ENCODE data around the gene GAS7.

Gene GAS7

DNA sequence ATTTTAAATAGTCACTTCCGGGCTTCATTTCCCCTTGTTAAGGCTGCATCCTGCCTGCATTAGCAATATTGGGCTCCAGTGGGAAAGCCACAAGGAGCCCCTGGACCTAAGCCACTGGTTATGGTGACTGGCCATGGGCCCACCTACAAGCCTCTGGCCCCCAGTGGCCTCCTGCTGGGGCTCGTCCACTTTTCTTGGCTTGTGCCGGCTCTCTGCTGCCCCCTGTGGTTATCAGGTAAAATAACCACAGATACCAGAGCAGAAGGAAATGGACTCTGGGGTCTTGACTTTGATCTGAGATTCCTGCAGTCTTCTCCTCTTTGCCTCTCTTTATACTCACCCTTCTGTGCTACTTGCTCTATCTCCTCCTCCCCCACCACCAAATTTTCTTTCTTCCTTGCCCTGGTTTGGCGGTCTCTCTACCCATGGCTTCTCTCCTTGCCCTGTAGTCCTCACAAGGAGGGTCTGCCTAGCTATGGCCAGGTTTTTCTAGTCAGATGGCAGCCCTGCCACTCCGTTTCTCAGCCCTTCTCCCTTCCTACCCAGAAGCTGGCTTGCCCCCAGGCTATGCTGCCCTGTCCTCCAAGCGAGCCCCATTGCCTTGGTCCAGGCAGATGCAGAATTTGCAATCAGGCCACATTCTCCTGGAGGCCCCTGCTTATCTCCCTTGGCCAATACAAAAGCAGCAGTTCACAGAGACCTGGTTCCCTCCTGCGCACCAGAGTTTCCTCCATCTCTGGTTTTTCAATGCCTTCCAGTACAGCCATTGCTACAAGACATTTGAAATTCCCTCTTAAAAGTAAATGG is 210.4 kb downstream of the GAS7 start:
- peak in 10 of 56 donors; percentile 5 to 45 (median 15) for DNase-seq

DNA sequence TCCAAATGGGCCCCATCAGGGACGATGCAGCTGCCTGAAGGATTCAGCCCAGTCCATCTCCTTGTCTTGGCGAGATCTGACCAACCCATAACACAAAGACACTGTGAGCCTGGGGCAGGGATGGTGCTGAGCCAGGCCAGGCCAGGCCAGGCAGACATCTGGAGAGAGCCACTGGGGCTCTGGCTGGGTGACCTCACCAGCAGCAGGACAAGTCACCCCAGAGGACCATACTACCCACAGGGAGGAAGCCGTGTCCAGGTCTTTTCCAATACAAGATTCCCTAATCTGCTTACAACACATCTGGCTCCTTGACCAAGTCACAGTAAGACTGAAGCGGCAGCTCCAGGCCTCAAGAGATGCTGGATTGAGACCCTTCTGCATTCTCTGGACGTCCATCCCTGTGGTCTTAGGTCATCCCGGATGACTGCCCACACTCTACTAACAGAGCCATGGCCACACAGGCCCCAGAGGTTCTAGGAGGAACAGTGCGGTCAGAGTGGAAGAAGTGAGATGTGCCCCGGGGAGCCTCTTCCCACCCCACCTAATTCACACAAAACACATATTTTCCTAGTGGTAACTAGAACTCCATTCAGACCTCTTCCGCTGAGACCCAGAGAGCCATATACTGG is 211.5 kb downstream of the GAS7 start:
- peak in 29 of 56 donors; percentile 4 to 60 (median 25) for DNase-seq

DNA sequence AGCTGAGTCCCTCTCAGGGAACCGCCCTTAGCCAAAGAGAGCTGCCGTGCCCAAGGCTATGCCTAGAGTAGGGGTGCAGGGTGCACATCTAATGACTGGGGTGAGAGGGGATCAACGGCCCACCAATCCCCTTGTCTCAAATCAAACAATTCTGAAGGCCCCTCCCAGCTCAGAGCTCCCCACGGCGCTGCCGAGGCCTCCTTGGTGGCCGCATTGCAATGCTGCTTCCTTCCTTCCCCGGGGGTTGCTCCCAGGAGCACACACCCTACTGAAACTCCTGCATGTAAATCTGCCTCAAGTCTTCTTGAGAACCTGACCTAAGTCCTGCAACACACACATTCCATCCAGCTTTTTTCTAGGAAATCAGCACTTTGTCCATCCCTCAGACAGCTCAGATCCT is 212.8 kb downstream of the GAS7 start:
- DNase-seq = no peak

DNA sequence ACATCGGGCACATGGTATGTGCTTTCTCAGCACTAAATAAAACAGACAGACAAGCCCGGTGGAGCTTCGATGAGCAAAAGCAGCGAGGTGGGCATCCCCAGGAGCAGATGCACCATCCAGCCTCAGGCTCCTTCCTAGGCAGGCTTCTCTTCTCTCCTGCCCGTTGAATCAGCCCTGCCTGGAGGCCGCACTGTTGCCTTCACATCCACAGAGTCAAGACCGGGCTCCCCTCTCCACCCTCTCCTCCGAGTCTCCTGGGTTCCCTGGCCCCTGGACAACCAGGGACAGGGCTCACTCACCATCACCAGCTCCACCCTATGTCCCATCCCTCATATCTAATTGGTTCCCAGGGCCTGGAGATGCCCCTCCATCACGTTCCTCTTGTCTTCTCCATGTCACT is 213.6 kb downstream of the GAS7 start:
- no peak for DNase-seq

DNA sequence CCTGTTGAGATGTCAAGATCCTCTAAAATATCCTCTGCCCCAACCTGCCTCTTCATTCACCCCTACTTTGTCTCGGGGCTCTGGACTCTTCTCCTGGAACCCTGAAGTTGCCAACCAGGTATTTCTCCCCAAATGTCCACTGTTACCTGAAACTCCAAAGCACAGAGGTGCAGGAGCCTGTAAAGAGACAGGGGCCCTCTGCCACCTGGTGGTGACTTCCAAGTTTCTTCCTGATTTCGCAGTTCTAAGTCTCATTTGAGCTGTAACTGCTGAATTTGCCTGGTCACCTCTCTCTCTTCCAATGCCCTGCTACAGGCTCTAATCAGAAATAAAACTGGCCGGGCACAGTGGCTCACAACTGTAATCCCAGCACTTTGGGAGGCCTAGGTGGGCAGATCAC is 216.2 kb downstream of the GAS7 start:
- DNase-seq = no peak

DNA sequence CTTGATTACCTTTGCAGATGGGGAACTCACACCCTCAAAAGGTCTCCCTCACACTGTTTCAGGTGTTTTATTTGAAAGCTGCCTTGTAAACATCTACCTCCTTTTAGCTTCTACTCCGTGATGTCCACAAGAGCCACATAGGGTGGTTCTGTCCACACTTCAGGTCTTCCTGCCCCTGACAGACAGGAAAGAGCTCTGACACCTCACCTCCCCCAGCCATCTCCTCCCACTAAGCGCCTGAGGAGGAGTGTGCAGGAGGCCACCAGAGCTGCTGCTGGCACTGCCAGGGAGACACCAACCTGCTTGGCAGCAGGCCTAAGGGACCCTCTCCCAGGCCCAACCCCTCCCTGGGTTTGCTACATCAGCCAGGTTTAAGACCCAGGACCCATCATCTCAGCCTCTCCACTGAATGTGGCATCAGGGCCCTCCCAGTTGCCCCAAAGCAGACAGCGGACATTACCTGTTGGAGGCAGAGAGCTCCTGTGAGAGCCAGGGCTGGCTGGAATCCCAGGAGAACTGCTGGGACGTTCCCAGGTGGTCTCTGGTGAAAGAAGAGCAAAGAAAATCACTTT is 217.0 kb downstream of the GAS7 start:
- DNase-seq = no peak

DNA sequence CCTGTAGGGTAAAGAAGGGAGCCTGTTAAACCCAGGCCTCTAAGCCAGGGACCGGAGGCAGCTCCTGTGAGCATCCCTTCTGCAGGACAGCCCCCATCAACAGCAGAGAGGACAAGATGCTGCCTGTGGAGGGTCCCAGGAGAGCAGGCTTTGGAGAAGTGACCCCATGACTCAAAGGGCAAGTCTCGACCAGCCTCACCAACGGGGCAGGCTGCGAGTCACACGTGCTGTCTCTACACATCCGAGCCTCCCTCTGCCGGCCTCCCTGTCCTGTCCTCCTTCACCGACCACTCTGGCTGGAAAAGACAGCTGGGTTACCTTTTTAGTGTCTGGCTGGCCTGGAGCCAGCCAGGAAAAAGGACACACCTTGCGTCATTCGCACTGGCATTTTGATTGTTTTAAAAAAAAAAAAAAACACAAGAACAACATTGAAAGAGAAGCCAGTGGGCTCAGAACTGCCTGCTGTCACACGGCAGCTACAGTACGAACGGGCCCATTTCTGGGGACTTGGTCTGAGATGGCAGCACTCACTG is 218.9 kb downstream of the GAS7 start:
- no peak for DNase-seq

DNA sequence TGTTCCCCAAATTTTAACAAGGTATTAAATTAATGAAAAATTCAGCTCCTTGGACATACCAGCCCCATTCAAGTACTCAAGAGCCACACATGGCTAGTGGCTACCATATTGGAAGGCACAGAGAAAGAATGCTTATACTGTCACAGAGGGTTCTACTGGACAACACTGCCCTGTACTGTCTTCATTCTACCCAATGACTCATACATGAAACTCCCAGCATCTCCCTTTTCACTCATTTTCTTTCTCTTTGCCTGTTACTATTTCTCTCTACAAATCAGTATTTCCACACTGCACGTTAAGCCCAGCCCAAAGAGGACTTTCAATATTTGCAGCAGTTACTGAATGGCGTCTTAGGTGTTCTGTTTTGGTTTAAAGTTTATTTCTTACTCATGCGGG is 221.2 kb downstream of the GAS7 start:
- DNase-seq = no peak

DNA sequence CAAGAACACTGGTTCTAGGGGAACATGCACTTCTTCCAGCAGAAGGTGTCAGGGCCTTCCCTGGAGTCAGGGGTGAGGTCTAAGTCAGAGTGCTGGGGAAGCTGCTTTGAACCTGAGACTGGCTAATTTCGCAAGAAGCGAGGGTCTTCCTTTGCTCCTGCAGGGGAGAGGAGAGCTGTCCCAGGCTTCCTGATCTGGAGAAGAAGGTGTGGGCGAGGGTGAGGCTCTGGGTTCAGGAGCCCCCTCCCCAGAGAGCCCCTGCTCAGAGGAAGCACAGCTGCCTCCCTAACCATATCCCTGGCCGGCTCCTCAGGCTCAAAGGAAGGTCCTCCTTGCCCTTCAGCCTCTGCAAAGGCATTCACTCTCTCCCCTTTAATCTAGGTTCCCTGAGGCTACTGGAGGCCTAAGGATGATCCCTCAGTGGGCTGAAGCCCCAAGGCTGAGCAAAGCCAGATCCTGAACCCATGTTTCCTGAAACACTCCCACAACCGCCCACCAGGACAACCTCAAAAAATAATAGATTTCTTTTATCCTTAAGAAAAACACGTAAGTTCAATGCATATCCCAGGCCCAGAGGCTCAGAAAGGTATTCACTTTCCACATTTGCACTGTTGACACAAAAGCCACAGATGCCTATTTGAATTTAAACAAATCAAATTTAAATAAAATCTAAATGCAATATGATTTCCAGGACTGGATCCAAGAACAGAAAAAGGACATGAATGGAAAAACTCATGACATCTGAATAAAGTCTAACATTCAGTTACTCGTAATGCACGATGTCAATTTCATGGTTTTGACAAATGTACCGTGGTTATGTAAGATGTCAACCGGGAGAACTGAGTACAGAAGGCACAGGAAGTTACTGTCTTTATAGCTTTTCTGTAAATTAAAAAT is 221.9 kb downstream of the GAS7 start:
- DNase-seq = no peak

DNA sequence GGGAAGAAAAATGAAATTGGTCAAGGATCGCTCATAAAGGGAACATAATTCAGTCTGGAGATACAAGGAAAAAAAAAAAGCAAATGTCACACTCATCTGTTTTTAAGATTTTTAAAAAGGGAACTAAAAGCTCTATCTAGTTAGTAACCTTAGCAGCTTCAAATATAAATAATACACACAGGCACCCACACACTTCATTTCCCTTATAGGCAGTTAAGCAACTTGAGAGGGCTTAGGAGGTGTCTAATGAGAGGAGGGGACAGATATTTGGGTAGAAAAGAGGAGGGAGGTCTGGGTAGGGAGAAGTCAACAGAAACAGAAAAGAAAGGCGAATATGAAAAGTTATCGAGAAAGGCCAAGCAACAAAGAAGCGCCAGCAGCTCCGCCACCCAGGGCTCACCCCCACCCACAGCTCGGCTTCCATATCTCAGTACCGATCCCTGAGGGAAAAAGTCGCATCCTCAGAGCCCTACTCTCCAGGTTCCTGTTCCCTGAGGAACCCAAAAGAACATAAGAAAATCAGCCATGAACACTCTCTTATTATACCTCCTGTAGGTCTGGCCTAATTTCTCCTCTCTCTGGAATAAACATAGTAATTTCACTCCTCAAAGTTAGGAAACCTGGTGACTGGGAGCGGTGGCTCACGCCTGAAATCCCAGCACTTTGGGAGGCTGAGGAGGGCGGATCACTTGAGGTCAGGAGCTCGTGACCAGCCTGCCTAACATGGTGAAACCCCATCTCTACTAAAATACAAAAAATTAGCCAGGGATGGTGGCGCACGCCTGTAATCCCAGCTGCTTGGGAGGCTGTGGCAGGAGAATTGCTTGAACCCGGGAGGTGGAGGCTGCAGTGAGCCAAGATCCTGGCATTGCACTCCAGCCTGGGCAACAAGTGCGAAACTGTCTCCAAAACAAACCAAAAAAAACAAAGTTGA is 223.7 kb downstream of the GAS7 start:
- no peak for DNase-seq

DNA sequence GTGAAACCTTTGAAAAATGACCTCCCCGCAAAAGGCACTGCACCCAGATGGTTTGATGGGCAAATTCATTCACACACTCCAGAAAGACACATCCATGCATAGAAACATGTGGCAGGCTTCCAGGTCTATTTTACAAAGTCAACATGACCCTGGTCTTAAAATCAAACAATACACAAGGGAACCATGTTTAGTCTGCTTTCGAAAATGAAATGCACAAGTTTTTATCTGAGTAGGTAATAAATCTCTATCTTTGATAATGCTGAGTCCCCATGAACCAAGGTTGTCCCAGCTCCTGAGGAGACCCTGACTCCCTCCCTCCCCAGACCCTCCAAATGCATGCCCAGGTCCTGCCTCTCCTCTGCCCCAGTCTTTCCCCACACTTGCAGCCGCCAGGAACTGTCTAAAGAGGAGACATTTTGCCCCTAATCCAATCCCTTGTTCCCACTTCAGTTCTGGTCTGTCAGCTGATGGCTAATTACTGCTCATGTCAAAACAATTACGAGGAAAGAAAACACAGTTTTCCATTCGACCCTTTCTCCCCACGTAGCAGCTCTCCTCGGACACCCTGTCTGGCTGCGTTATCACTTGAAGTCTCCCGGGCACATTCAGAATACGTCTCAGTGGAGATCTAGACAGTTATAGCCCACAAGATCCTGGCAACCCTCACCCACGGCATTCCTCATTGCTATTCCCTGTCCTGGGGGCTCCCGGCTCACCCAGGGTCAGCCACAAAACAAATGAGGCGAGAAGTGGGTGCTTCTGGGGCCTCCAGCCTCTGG is 224.5 kb downstream of the GAS7 start:
- DNase-seq = no peak

DNA sequence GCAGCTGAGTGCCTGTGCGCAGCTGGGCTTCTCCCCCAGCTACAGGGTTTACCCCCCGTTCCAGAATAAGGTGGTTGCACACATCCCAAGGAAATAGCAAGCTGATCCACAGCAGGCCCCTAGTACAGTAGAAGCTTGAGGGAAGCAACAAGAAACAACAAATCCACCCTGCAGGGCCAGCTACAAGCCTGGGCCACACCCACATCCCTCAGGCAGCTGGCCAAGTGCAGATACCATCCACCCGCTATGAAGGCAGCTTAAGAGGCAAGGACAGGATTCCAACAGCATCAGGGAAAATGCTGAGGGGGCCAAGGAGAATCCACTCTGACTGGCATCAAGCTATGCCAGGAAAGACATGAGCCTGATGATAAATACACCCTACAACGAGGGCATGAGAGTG is 226.4 kb downstream of the GAS7 start:
- peak in 21 of 56 donors; percentile 6 to 46 (median 14) for DNase-seq

DNA sequence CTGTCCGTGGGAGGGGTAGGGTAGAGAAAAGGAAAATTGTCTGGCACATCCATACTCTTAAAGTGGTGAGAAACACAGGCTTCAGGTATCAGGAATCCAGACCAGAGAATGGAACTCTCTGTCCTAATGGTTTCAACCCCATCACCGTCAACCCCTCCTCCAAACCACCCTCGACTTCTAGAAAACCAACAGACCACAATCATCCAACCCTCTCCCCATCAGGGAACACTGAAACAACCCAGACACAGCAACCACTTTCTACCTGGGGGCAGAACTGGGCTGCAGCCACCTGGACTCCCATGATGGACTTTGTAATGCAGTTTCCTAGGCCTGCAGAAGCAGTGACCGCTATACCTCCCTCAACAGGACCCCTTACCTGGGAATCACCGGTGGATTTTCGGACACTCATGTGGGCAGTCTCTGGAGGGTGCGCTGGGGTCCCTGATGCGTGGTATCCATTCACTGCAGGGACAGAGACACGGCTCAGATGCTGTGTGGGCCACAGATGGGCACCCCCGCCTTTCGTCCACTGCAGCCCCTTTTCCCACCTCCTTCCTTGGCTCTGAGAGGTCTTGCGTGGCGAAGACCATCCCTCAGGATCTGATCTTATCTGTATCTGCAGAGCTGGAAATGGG is 229.0 kb downstream of the GAS7 start:
- DNase-seq = no peak

DNA sequence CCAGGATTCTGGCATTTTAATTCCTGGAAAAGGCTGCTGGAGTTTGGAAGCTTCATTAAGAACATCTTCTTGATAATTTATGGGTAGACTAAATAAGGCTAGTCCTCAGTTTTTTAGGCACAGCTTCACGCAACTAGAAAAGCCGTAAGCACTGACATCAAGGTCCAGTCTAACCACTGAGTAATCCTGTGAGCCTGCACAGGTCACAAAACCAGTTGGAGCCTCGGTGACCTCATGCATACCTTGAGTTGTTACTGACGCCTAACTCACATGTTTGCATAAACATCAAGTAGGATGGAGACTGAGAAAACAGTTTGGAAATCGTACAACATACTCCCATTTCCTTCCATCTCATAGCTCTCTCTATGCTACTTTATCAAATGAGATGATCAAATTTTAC is 229.5 kb downstream of the GAS7 start:
- no peak for DNase-seq

DNA sequence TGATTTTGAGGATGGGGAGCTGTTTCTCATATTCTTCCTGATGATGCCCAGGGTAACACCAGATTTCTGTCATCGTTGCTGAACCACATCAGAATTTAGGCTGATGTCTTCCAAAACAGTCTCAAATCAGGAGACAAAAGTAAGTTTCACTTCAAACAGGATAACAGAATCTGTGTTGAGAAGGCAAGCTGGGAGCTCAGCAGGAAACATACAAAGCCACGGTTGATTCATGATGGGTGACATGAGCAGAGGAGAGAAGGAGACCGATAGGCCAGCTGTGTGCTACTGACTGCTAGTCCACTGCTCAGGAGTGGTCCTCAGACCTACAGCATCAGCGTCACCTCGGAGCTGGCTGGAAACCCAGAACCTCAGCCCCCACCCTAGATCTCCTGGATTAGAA is 230.4 kb downstream of the GAS7 start:
- DNase-seq = no peak

DNA sequence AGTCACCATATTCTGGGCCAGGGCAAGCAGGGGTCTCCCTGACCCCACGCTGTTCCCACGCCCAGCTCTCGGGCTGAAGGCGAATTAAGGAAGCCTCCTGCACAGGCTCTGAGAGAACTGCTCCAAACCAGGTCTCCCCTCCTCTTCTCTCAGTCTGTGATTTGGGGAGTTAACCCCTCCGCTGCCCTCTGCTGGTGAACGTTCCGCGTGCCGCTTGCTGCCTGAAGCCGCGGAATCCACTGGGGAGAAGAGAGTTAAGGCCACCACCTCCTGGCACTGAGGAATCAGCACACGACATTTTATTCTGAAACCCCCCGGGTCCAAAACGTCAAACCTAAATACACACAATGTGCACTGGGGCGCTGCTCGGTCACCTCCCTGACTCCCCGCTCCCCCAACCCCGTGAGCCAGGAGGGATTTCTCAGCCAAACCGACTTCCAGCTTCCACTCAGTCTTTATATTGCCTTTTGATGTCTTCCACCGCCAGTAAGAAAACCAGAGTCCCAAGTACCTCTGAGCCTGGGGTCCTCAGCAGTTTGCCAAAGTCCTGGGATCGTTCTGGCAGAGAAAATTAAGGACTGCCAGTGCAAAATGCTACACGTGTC is 238.9 kb downstream of the GAS7 start:
- DNase-seq = peak in 35 of 56 donors; percentile 7 to 49 (median 22)

DNA sequence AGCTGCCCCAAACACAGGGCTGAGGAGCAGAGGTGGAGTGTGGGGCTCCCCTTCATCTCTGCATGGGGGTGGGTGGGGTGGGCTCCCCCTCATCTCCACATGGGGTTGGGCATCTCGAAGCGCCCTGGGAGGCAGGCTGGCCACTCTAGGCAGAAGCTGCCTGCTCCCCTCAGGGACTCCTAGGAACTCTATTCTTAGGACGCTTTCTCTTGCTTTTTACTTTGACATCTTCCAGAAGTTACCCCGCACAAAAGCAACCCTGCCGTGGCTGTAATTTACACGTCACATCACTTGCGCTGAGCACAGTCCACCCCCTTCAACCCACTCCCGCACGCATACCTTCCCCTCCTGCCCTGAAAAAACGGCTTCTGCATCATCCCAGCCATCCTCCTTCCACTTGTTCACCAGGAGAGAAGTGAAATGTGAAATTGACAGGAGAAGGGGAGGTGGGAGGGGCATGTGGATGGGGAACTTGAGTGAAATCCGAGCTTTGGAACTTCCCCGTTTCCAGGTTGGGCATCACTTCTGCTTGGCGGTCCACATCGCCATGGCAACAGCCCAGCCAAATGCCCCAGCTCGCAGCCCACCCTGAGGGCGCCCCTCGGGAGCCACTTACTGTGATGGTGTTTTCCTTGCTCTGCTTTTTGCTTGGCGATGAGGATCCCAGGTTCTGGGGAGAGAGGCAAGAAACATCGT is 239.7 kb downstream of the GAS7 start:
- peak in 1 of 56 donors; percentile 5 for DNase-seq

DNA sequence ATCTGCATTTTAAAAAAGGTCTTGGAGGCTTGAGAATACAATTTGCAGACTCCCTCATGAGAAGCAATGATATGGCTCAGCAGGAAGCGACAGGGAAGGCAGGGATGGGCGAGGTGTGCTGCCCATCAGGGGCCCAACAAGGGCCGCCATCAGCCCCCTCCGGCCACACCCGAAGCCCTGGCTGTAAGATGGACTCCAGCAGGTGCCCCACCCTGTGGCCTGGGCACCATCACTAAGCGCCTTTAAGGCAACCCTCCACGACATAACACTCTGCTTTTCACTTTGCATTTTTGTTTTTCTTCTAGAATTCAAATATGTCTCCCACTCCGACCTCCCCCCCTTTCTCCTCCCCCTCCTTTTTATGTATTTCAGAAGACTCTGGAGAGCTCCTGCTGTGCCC is 241.2 kb downstream of the GAS7 start:
- DNase-seq = no peak
